T-helper 17 cell (primary cell): Measurements from ENCODE around the gene LRSAM1. TPM values are rescaled to one million over a fixed set of nuclear protein-coding genes. Genes with fewer than 3 reads are reported as not detected.

Experiments
- ATAC-seq: fragments of 150-1000 bp; cut with Tn5 transposase; 2 replicates; pipeline ENCODE4 v1.10.0; 2021; ENCODE audit warnings: mild to moderate bottlenecking, moderate library complexity
- DNase-seq, 3 donors: peaks; one replicate each; pipeline versions ENCODE4 v3.0.0 to v3.0.0-alpha.2; 2020 to 2021
- H3K9me3 ChIP-seq: one replicate; pipeline ENCODE4 v1.7.0; 2013; ENCODE audit warnings: low read length, mild to moderate bottlenecking; ENCODE audit not compliant: control insufficient read depth, poor library complexity, severe bottlenecking
- H3K27ac Mint-ChIP-seq: one replicate; pipeline ENCODE4 v1.8.0; 2022; ENCODE audit warnings: mild to moderate bottlenecking, moderate library complexity, mixed read lengths
- H3K27me3 Mint-ChIP-seq: one replicate; pipeline ENCODE4 v1.8.0; 2022; ENCODE audit warnings: mixed read lengths
- H3K36me3 Mint-ChIP-seq: one replicate; pipeline ENCODE4 v1.8.0; 2022; ENCODE audit warnings: low read depth, mixed read lengths
- H3K4me1 Mint-ChIP-seq: one replicate; pipeline ENCODE4 v1.8.0; 2022; ENCODE audit warnings: mild to moderate bottlenecking, mixed read lengths
- H3K4me3 Mint-ChIP-seq: one replicate; pipeline ENCODE4 v1.8.0; 2022; ENCODE audit warnings: mild to moderate bottlenecking, moderate library complexity, mixed read lengths
- total RNA-seq, 4 donors: library from RNA in 2 of 4; stranded (reverse) in 2 of 4; gene quantifications; one replicate each; pipeline ENCODE4 v1.2.3 and lab custom pipeline; 2022 to 2026

LRSAM1 gene
- total RNA-seq, 2 donors from 2014 or later: 19.6 to 22.2 TPM

DNA sequence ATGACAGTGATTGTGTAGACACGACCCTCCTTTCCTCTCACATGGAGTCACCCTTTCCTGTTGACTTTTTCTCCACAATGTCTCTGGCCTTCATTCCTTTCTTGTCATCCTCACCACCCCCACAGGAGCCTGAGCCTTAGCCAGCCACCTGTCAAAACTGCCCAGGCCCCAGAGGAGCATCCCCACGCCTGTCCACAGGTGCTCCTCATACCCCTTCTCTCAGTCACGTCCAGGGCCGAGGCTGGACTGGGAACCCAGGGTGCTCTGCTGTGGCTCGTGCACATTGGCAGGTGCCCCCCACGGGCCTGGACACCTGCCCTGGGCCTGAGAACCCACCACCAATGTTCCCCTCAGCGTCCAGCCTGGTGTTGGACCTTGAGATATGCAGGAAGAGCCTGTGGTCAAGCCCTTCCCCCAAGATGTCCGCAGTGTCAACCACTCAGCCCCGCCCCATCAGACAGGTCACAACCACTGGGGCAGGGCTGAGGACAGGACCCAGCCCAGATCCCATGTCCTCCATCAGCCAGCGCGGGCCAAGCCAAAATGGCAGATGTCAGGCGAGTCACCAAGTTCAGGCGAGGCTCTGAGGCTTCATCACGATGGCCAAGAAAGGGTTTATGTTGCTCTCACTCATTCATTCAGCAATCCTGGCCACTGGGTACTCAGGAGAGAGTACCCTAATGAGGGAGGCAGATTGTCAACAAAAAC lies 95.0 kb downstream of the LRSAM1 start:
- H3K27me3 Mint-ChIP-seq: no peaks in the 10 kb centered on the region

DNA sequence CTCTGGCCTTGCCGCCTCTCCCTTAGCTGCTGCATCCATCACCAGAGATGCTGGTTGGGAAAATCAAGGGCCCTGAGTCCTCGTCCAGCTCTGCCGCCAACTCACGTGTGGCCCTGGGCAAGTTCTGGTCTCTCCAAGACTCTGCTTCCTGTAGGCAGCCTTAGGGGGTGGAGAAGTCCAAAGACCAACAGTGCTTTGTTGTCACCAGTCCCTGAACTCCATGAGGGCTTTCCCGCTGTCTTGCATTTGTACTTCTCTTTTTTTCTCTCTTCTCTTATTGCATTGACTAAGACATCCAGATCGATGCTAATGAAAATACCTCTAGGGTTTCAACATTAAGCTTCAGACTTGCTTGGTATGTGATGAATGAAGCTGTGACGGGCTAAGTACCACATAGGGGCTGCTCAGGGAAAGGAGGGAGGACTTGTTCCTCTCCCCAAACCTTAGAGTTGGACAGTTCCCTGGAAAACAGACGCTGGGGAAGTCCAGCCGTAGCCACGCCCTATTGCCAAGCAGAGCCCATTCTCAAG lies 97.1 kb downstream of the LRSAM1 start:
- H3K27me3 Mint-ChIP-seq: no peaks in the 10 kb centered on the region
- DNase-seq: no peak
- H3K27ac Mint-ChIP-seq: peak overlapping the region; percentile 54
- ATAC-seq: no peak
- H3K4me3 Mint-ChIP-seq: no peak overlapping the region
- peaks cover 33% of the 10 kb centered on the region for H3K4me1 Mint-ChIP-seq
- H3K36me3 Mint-ChIP-seq: peaks cover 4% of the 10 kb centered on the region
- no peaks in the 10 kb centered on the region for H3K9me3 ChIP-seq

More for the DNA sequence above, 95.0 kb downstream of the LRSAM1 start:
- DNase-seq (no peak), ATAC-seq (no peak)
- peak overlapping the region; percentile 11 for H3K27ac Mint-ChIP-seq
- no peak overlapping the region for H3K4me3 Mint-ChIP-seq
- H3K36me3 Mint-ChIP-seq: peaks cover 4% of the 10 kb centered on the region
- peaks cover 33% of the 10 kb centered on the region for H3K4me1 Mint-ChIP-seq
- H3K9me3 ChIP-seq: no peaks in the 10 kb centered on the region

DNA sequence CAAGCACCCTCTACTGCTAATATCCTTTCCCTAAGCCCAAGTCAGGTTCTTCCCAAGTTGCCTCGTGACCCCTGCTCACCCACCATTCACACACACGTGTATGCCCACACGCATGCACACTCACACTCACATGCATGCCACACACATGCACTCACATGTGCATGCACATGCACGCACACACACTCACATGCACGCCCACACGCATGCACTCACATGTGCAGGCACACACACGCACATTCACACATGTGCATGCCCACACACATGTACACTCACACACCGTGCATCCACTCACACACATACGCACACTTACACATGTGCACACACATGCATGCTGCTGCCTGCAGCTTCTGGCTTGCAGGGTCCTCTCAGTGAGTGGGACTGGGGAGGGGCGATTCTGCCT lies 97.9 kb downstream of the LRSAM1 start:
- Mint-ChIP-seq H3K4me1 (peaks cover 32% of the 10 kb centered on the region), H3K27ac (peak overlapping the region; percentile 54), H3K4me3 (no peak overlapping the region), H3K27me3 (no peaks in the 10 kb centered on the region), H3K36me3 (peaks cover 4% of the 10 kb centered on the region)
- no peak for ATAC-seq
- no peak for DNase-seq
- H3K9me3 ChIP-seq: no peaks in the 10 kb centered on the region

DNA sequence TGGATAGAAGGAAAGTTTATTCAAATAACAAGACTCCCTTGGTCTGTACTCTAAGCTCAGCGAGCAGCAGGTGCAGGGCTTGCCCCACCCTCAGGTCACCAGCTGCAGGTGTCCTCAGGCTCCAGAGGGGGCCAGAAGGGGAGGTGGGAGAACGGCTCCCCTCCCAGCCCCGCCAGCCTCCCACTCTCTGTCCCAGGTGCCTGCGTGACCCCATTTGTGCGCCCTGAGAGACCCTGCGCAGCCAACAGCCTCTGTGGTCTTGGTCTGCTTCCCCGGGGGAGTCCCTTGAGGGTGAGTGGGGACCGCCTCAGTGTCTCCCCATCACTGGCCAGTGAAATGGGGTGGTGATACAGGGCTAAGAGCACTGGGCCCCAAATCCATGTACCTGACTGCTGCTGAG lies 98.4 kb downstream of the LRSAM1 start:
- H3K36me3 Mint-ChIP-seq: peaks cover 4% of the 10 kb centered on the region
- H3K4me1 Mint-ChIP-seq: peaks cover 34% of the 10 kb centered on the region
- H3K9me3 ChIP-seq: no peaks in the 10 kb centered on the region
- ATAC-seq: no peak
- H3K27ac Mint-ChIP-seq: peak overlapping the region; percentile 53
- no peak overlapping the region for H3K4me3 Mint-ChIP-seq
- no peaks in the 10 kb centered on the region for H3K27me3 Mint-ChIP-seq
- DNase-seq: no peak

DNA sequence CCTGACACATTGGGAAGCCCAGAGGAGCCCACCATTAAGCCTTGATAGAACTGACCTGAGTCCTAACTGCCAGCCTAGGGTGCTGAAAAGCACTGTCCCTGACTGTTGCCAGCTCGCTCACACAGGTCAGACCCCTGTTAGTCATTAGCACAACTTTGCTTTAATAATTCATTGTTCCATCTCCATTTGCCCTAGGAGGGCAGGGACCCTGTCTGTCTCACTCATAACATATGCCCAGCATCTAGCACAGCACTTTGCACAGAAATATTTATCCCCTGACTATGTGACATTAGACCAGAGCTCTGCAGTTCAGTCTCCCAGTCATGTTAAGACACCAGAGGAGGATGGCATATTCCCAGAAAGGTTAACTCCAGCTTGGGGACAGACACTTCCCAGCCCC lies 99.0 kb downstream of the LRSAM1 start:
- Mint-ChIP-seq H3K4me1 (peaks cover 32% of the 10 kb centered on the region), H3K27ac (peak overlapping the region; percentile 53), H3K36me3 (peaks cover 4% of the 10 kb centered on the region), H3K27me3 (no peaks in the 10 kb centered on the region), H3K4me3 (no peak overlapping the region)
- H3K9me3 ChIP-seq: no peaks in the 10 kb centered on the region
- DNase-seq (no peak), ATAC-seq (no peak)

DNA sequence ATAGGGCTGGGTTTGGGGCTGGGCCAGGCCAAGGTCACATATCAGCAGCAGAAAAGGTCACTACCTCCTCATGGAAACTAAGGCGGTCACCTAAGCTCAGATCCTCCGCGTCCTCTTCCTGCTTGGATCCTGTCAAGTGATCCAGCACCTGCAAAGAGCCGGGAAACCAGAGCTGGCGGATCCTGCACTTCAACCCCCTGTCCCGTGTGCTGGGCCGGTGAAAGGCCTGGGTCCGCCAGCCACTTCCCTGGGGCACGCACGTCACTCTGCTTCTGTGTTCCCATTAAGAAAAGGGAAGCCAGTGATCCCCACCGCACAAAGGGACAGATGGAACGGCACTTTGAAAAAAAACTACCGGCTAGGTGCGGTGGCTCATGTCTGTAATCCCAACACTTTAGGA lies 99.4 kb downstream of the LRSAM1 start:
- DNase-seq (no peak), ATAC-seq (no peak)
- no peak overlapping the region for H3K4me3 Mint-ChIP-seq
- H3K4me1 Mint-ChIP-seq: peaks cover 35% of the 10 kb centered on the region
- peaks cover 4% of the 10 kb centered on the region for H3K36me3 Mint-ChIP-seq
- H3K9me3 ChIP-seq: no peaks in the 10 kb centered on the region
- H3K27me3 Mint-ChIP-seq: no peaks in the 10 kb centered on the region
- H3K27ac Mint-ChIP-seq: peak overlapping the region; percentile 53

Other genes starting within 250 kb of the LRSAM1 start
- 1 to 10 TPM; 2.0 to 2.5 TPM for gene GARNL3, start 186.7 kb upstream of the LRSAM1 start, total RNA-seq
- gene SLC2A8, start 54.3 kb upstream of the LRSAM1 start, total RNA-seq: 1 to 10 TPM; 3.0 to 4.3 TPM
- 1 to 10 TPM; 7.9 to 8.4 TPM for gene ZNF79, start 27.1 kb upstream of the LRSAM1 start, total RNA-seq
- gene RPL12, start 104 bp upstream of the LRSAM1 start, total RNA-seq: 1,000 to 10,000 TPM; 1,506 to 1,597 TPM
- 1 to 10 TPM; 6.3 to 8.4 TPM for gene STXBP1, start 160.8 kb downstream of the LRSAM1 start, total RNA-seq